OCI-LY1 (cell line): ENCODE measurements around the gene TACR2.

Experiments used
- H2AFZ ChIP-seq: fragments of 200-600 bp; sonication (generic), shearing (Covaris generic); 2 replicates; pipeline ENCODE4 v1.6.0; 2014; ENCODE audit warnings: antibody characterized with exemption, mild to moderate bottlenecking, low read length
- H3F3A ChIP-seq: fragments of 200-600 bp; sonication (generic), shearing (Covaris generic); 2 replicates; pipeline ENCODE4 v1.6.0; 2014; ENCODE audit warnings: mild to moderate bottlenecking, antibody characterized with exemption, low read length, moderate library complexity; ENCODE audit not compliant: insufficient read depth
- H3K27ac ChIP-seq: fragments of 200-600 bp; sonication (generic); 2 replicates; pipeline ENCODE4 v1.5.1; 2014; ENCODE audit warnings: low read length, mixed run types, mild to moderate bottlenecking, low read depth; ENCODE audit not compliant: poor library complexity, severe bottlenecking
- H3K27me3 ChIP-seq: fragments of 200-600 bp; sonication (generic); 2 replicates; pipeline ENCODE4 v1.6.0; 2014; ENCODE audit warnings: antibody characterized with exemption, mild to moderate bottlenecking, low read length, moderate library complexity; ENCODE audit not compliant: insufficient read depth
- H3K36me3 ChIP-seq: fragments of 200-600 bp; sonication (generic); 2 replicates; pipeline ENCODE4 v1.6.1; 2014; ENCODE audit warnings: mild to moderate bottlenecking, antibody characterized with exemption, low read length, moderate library complexity, mixed read lengths; ENCODE audit not compliant: insufficient read depth
- H3K4me1 ChIP-seq: fragments of 200-600 bp; sonication (generic); 2 replicates; pipeline ENCODE4 v1.5.1; 2014; ENCODE audit warnings: mild to moderate bottlenecking, low read length, moderate library complexity; ENCODE audit not compliant: insufficient read depth, severe bottlenecking
- H3K4me2 ChIP-seq: fragments of 200-600 bp; sonication (generic), shearing (Covaris generic); 2 replicates; pipeline ENCODE4 v1.6.1; 2014; ENCODE audit warnings: low read length
- H3K4me3 ChIP-seq: fragments of 200-600 bp; sonication (generic); 2 replicates; pipeline ENCODE4 v1.5.1; 2014; ENCODE audit warnings: low read length, low read depth, mild to moderate bottlenecking, mixed read lengths; ENCODE audit not compliant: poor library complexity, severe bottlenecking
- H3K79me2 ChIP-seq: fragments of 200-600 bp; shearing (Covaris generic); 2 replicates; pipeline ENCODE4 v1.6.1; 2016; ENCODE audit warnings: mixed run types, low read length, mixed read lengths; ENCODE audit not compliant: insufficient read depth
- H3K9ac ChIP-seq: fragments of 200-600 bp; sonication (generic), shearing (Covaris generic); 2 replicates; pipeline ENCODE4 v1.6.1; 2014; ENCODE audit warnings: mild to moderate bottlenecking, low read length, mixed read lengths
- H3K9me2 ChIP-seq: fragments of 200-600 bp; sonication (generic), shearing (Covaris generic); 2 replicates; pipeline ENCODE4 v1.6.1; 2014; ENCODE audit warnings: low read depth, mild to moderate bottlenecking, low read length, mixed read lengths
- H3K9me3 ChIP-seq: fragments of 200-600 bp; shearing (Covaris generic); 2 replicates; pipeline ENCODE4 v1.6.1; 2014; ENCODE audit warnings: low read length, mixed read lengths
- H4K20me1 ChIP-seq: fragments of 200-600 bp; sonication (generic), shearing (Covaris generic); 2 replicates; pipeline ENCODE4 v1.6.0; 2016; ENCODE audit warnings: mild to moderate bottlenecking, low read length; ENCODE audit not compliant: insufficient read depth
- CTCF ChIP-seq: fragments of 200-600 bp; sonication (generic), shearing (Covaris generic); IDR thresholded peaks from 2 replicates; pipeline ENCODE4 v1.5.1; 2017; ENCODE audit warnings: mild to moderate bottlenecking, antibody characterized with exemption, low read length, moderate library complexity, mixed read lengths
- EZH2 ChIP-seq: fragments of 200-600 bp; sonication (generic), shearing (Covaris generic); IDR thresholded peaks from 2 replicates; pipeline ENCODE4 v1.8.0; 2017; ENCODE audit warnings: borderline replicate concordance, mixed run types, mild to moderate bottlenecking, antibody characterized with exemption, low read length, moderate library complexity, mixed read lengths

Gene TACR2

GRCh38 chr10:69464801-69465401, 48.2 kb upstream of the TACR2 start:
- Histone ChIP-seq H3K79me2 (no peaks in the 10 kb centered on the region), H4K20me1 (no peaks in the 10 kb centered on the region), H3K4me2 (no peak overlapping the region), H3K9ac (no peak overlapping the region), H3K27ac (no peak overlapping the region), H3K27me3 (no peaks in the 10 kb centered on the region; the same call in 1 of the 2 replicates), H3K9me3 (no peaks in the 10 kb centered on the region), H3K9me2 (no peaks in the 10 kb centered on the region), H3K4me1 (no peaks in the 10 kb centered on the region), H3K4me3 (no peak overlapping the region), H2AFZ (no peak overlapping the region), H3K36me3 (no peaks in the 10 kb centered on the region), H3F3A (no peaks in the 10 kb centered on the region)
- TF ChIP-seq EZH2 (no peak), CTCF (no peak)

GRCh38 chr10:69464401-69464800, 47.7 kb upstream of the TACR2 start:
- Histone ChIP-seq H3K4me1 (no peaks in the 10 kb centered on the region), H3K4me2 (no peak overlapping the region), H3K27me3 (no peaks in the 10 kb centered on the region; the same call in 1 of the 2 replicates), H3K36me3 (no peaks in the 10 kb centered on the region), H3F3A (no peaks in the 10 kb centered on the region), H3K9ac (no peak overlapping the region), H4K20me1 (no peaks in the 10 kb centered on the region), H3K79me2 (no peaks in the 10 kb centered on the region), H3K9me2 (no peaks in the 10 kb centered on the region), H3K4me3 (no peak overlapping the region), H2AFZ (no peak overlapping the region), H3K9me3 (no peaks in the 10 kb centered on the region), H3K27ac (no peak overlapping the region)
- TF ChIP-seq CTCF = no peak
- TF ChIP-seq EZH2 = no peak

GRCh38 chr10:69463886-69464285, 47.2 kb upstream of the TACR2 start:
- H4K20me1 ChIP-seq = no peaks in the 10 kb centered on the region
- H2AFZ ChIP-seq = no peak overlapping the region
- H3K27ac ChIP-seq = no peak overlapping the region
- TF ChIP-seq CTCF (no peak), EZH2 (no peak)
- no peaks in the 10 kb centered on the region for H3F3A ChIP-seq
- no peak overlapping the region for H3K4me3 ChIP-seq
- no peaks in the 10 kb centered on the region; the same call in 1 of the 2 replicates for H3K27me3 ChIP-seq
- no peak overlapping the region for H3K9ac ChIP-seq
- no peak overlapping the region for H3K4me2 ChIP-seq
- no peaks in the 10 kb centered on the region for H3K9me2 ChIP-seq
- no peaks in the 10 kb centered on the region for H3K36me3 ChIP-seq
- no peaks in the 10 kb centered on the region for H3K79me2 ChIP-seq
- H3K4me1 ChIP-seq = no peaks in the 10 kb centered on the region
- H3K9me3 ChIP-seq = no peaks in the 10 kb centered on the region
